Measurements from ENCODE around the gene F12. TPM values are rescaled to one million over a fixed set of nuclear protein-coding genes. Genes with fewer than 3 reads are reported as not detected.

Gene F12
- total RNA-seq, 1 donor: not detected

DNA sequence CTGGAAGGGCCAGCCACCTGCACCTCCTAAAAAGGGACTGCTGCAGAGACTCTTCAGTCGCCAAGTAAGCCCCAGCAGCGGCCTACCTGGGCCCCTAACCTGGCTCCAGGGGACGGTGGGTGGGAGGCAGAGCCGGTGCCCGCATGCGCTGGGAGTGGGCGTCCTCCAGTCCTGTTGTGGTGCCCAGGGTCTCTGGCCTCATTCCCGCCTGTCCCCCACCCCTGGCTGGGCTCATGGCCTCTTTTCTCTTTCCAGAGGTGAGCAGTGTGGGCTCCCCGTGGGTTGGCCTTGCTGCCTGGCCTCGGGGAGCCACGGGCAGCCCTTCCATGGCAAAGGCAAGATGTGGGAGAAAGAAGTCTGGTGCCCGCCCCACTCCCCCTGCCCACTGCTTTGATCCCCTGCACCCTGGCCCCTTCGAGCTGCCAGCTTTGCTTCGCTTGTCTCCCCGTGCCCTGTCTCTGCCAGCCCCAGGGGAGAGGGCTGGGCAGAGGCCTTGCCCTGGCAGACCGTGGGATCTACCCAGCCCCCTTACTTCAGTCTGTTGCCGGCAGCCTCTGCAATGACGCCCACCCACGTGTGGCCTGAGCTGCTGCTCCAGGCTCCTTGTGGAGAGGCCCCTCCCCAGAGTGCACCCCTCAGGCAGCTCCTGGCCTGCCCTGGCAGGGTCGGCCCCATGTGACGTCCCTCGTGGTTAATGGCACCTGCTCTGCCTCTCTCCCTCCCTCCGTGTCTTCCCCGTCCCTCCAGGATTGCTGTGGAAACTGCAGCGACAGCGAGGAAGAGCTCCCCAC lies 31.8 kb upstream of the F12 start:
- DNase-seq (ENCODE audit: insufficient read length, low spot score, missing footprints): peak; percentile 49
- Histone ChIP-seq H2AFZ (ENCODE audit: low read length) (no peak overlapping the region), H4K20me1 (ENCODE audit: insufficient read depth, low read length) (no peaks in the 10 kb centered on the region), H3K27me3 (ENCODE audit: insufficient read depth, low read length) (no peaks in the 10 kb centered on the region), H3K9me3 (ENCODE audit: low read depth, low read length) (no peaks in the 10 kb centered on the region), H3K4me3 (ENCODE audit: insufficient read depth, low read length) (no peak overlapping the region), H3K4me1 (ENCODE audit: insufficient read depth, low read length) (peaks cover 5% of the 10 kb centered on the region), H3K36me3 (ENCODE audit: insufficient read depth, low read length) (peaks cover 7% of the 10 kb centered on the region), H3K4me2 (ENCODE audit: insufficient read depth, low read length) (no peak overlapping the region), H3K27ac (ENCODE audit: low read depth, low read length) (no peak overlapping the region), H3K79me2 (ENCODE audit: insufficient read depth, low read length) (no peaks in the 10 kb centered on the region)
- TF ChIP-seq, protein P1, sequence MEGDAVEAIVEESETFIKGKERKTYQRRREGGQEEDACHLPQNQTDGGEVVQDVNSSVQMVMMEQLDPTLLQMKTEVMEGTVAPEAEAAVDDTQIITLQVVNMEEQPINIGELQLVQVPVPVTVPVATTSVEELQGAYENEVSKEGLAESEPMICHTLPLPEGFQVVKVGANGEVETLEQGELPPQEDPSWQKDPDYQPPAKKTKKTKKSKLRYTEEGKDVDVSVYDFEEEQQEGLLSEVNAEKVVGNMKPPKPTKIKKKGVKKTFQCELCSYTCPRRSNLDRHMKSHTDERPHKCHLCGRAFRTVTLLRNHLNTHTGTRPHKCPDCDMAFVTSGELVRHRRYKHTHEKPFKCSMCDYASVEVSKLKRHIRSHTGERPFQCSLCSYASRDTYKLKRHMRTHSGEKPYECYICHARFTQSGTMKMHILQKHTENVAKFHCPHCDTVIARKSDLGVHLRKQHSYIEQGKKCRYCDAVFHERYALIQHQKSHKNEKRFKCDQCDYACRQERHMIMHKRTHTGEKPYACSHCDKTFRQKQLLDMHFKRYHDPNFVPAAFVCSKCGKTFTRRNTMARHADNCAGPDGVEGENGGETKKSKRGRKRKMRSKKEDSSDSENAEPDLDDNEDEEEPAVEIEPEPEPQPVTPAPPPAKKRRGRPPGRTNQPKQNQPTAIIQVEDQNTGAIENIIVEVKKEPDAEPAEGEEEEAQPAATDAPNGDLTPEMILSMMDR (IDR thresholded peaks at IDR 0.05; ENCODE audit: extremely low read depth, low read depth, low read length): no peak

DNA sequence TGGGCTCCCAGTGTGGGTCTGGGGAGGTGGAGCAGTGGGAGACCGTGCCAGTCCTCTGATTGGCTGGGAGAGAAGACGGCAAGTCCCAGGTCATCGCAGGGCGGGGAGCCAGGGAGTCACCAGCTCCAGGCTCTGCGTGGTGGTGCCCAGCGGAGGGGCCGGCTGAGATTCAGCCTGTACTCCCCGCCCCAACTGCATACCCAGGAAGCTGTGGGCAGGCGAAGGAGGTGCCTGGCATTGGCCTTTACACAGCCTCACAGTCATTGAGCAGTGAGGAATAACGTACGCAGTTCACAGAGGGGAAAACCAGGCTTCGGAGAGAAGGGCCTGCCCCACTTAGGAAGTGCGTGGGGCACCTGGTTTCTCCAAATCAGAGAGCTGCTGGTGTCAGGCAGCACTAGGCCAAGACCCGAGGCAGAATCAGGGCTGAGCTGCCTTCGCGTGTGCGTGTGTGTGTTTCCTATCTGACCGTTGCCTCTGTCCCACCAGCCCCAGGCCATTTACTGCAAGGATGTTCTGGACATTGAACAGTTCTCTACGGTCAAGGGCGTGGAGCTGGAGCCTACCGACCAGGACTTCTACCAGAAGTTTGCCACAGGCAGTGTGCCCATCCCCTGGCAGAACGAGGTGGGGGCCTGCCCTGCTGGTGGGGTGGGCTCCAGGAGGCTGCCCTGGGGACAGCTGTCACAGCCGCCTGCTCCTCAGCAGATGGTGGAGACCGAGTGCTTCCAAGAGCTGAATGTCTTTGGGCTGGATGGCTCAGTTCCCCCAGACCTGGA lies 31.0 kb upstream of the F12 start:
- no peaks in the 10 kb centered on the region for H3K27me3 ChIP-seq (ENCODE audit: insufficient read depth, low read length)
- no peaks in the 10 kb centered on the region for H3K9me3 ChIP-seq (ENCODE audit: low read depth, low read length)
- TF ChIP-seq, protein P1 (IDR thresholded peaks at IDR 0.05; ENCODE audit: extremely low read depth, low read depth, low read length): no peak
- H3K79me2 ChIP-seq (ENCODE audit: insufficient read depth, low read length): no peaks in the 10 kb centered on the region
- H3K4me2 ChIP-seq (ENCODE audit: insufficient read depth, low read length): no peak overlapping the region
- H3K4me1 ChIP-seq (ENCODE audit: insufficient read depth, low read length): no peaks in the 10 kb centered on the region
- no peak overlapping the region for H3K27ac ChIP-seq (ENCODE audit: low read depth, low read length)
- H2AFZ ChIP-seq (ENCODE audit: low read length): no peak overlapping the region
- H3K36me3 ChIP-seq (ENCODE audit: insufficient read depth, low read length): peaks cover 9% of the 10 kb centered on the region
- H3K4me3 ChIP-seq (ENCODE audit: insufficient read depth, low read length): no peak overlapping the region
- DNase-seq (ENCODE audit: insufficient read length, low spot score, missing footprints): peak; percentile 51
- no peaks in the 10 kb centered on the region for H4K20me1 ChIP-seq (ENCODE audit: insufficient read depth, low read length)

DNA sequence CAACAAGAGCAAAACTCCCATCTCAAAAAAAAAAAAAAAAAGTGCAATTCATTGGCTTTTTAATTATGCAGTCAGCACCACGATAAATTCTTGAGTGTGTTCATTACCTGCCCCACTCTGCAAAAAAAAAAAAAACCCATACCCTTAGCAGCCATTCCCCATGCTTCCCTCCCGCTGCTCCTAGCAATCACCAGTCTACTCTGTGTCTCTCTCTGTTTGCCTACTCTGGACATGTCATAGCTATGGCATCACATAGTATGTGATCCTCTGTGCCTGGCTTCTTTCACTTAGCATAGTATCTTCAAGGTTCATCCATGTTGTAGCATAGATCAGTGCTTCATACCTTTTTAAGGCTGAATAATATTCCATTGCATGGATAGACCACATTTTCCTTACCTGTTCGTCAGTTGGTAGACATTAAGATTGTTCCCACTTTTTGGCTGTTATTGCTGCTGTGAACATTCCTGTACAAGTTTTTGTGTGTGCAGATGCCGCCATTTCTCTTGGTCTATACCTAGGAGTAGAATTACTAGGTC lies 30.2 kb upstream of the F12 start:
- Histone ChIP-seq H3K79me2 (ENCODE audit: insufficient read depth, low read length) (no peaks in the 10 kb centered on the region), H4K20me1 (ENCODE audit: insufficient read depth, low read length) (no peaks in the 10 kb centered on the region), H3K4me3 (ENCODE audit: insufficient read depth, low read length) (no peak overlapping the region), H3K4me2 (ENCODE audit: insufficient read depth, low read length) (no peak overlapping the region), H3K4me1 (ENCODE audit: insufficient read depth, low read length) (no peaks in the 10 kb centered on the region), H3K36me3 (ENCODE audit: insufficient read depth, low read length) (peaks cover 12% of the 10 kb centered on the region), H2AFZ (ENCODE audit: low read length) (no peak overlapping the region), H3K9me3 (ENCODE audit: low read depth, low read length) (no peaks in the 10 kb centered on the region), H3K27me3 (ENCODE audit: insufficient read depth, low read length) (no peaks in the 10 kb centered on the region), H3K27ac (ENCODE audit: low read depth, low read length) (no peak overlapping the region)
- DNase-seq (ENCODE audit: insufficient read length, low spot score, missing footprints): peak; percentile 30
- TF ChIP-seq, protein P1 (IDR thresholded peaks at IDR 0.05; ENCODE audit: extremely low read depth, low read depth, low read length): no peak

DNA sequence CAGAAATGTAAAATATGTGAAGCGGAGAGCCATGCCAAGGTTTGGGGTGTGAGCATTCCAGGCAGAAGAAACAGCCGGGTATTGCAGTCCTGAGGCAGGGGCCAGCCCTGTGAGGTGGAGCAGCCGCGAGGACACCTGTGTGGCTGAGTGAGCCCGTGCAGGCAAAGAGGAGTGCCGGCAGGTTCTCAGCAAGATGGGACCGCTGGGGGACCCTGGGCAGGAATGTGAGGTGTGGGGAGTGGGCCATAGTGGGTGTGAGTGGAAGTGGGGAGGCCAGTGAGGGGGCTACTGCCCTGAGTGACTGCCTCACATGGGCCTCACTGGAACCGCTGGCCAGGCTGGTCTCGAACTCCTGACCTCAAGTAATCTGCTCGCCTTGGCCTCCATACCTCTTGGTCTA lies 29.1 kb upstream of the F12 start:
- no peak overlapping the region for H3K4me3 ChIP-seq (ENCODE audit: insufficient read depth, low read length)
- no peaks in the 10 kb centered on the region for H4K20me1 ChIP-seq (ENCODE audit: insufficient read depth, low read length)
- H3K36me3 ChIP-seq (ENCODE audit: insufficient read depth, low read length): peaks cover 16% of the 10 kb centered on the region
- H3K27me3 ChIP-seq (ENCODE audit: insufficient read depth, low read length): no peaks in the 10 kb centered on the region
- TF ChIP-seq, protein P1 (IDR thresholded peaks at IDR 0.05; ENCODE audit: extremely low read depth, low read depth, low read length): no peak
- H3K9me3 ChIP-seq (ENCODE audit: low read depth, low read length): no peaks in the 10 kb centered on the region
- DNase-seq (ENCODE audit: insufficient read length, low spot score, missing footprints): peak; percentile 30
- no peak overlapping the region for H2AFZ ChIP-seq (ENCODE audit: low read length)
- no peak overlapping the region for H3K4me2 ChIP-seq (ENCODE audit: insufficient read depth, low read length)
- no peaks in the 10 kb centered on the region for H3K4me1 ChIP-seq (ENCODE audit: insufficient read depth, low read length)
- H3K27ac ChIP-seq (ENCODE audit: low read depth, low read length): no peak overlapping the region
- H3K79me2 ChIP-seq (ENCODE audit: insufficient read depth, low read length): no peaks in the 10 kb centered on the region

Data from osteoblast (primary cell).